ENCODE measurements around the gene IFT43.

DNA sequence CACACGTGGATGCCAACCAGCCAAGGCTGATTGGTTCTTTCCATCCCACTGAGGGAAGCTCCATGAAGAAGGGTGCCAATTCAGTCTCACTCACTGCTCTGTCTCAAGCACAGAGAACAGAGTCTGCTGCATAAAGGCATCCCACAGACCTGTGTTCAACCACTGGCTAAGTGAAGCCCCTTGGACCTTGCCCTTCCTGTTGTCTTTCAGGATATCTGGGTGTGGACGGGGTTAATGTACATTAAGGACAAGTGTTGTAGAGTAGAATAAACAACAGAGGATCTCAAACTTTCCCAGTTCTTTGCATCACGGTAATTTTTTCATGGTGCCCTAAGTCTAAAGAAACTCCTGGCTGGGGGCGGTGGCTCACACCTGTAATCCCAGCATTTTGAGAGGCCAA lies 133.0 kb downstream of the IFT43 start:
- TF ChIP-seq, protein P1, sequence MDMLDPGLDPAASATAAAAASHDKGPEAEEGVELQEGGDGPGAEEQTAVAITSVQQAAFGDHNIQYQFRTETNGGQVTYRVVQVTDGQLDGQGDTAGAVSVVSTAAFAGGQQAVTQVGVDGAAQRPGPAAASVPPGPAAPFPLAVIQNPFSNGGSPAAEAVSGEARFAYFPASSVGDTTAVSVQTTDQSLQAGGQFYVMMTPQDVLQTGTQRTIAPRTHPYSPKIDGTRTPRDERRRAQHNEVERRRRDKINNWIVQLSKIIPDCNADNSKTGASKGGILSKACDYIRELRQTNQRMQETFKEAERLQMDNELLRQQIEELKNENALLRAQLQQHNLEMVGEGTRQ (IDR thresholded peaks at IDR 0.05; ENCODE audit: borderline replicate concordance, low read depth, low read length), result no peak
- TF ChIP-seq CEBPB (IDR thresholded peaks at IDR 0.05; ENCODE audit: borderline replicate concordance in 1 of 2, low read depth in 2 of 2, low read length in 2 of 2) (no peak), MYC (IDR thresholded peaks at IDR 0.05; ENCODE audit: insufficient read depth, insufficient read length, insufficient replicate concordance, low read length, severe bottlenecking) (no peak), SRF (IDR thresholded peaks at IDR 0.05; ENCODE audit: low read depth in 2 of 2, low read length in 2 of 2) (no peak), EP300 (IDR thresholded peaks at IDR 0.05; ENCODE audit: borderline replicate concordance in 1 of 2, control insufficient read depth in 1 of 2, low read depth in 2 of 2, low read length in 2 of 2) (no peak), RAD21 (IDR thresholded peaks at IDR 0.05; ENCODE audit: insufficient read depth, low read depth, low read length) (no peak), EZH2 (IDR thresholded peaks at IDR 0.05; ENCODE audit: borderline replicate concordance, control insufficient read depth, low read depth, low read length) (no peak), BRCA1 (IDR thresholded peaks at IDR 0.05; ENCODE audit: low read depth, low read length) (no peak), MTA2 (IDR thresholded peaks at IDR 0.05; ENCODE audit: low read depth) (no peak), TAF1 (IDR thresholded peaks at IDR 0.05; ENCODE audit: borderline replicate concordance, low read depth, low read length) (no peak)
- TF ChIP-seq, protein P2, sequence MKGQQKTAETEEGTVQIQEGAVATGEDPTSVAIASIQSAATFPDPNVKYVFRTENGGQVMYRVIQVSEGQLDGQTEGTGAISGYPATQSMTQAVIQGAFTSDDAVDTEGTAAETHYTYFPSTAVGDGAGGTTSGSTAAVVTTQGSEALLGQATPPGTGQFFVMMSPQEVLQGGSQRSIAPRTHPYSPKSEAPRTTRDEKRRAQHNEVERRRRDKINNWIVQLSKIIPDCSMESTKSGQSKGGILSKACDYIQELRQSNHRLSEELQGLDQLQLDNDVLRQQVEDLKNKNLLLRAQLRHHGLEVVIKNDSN (IDR thresholded peaks at IDR 0.05; ENCODE audit: borderline replicate concordance, extremely low read length, insufficient read depth, low read depth, low read length), result no peak
